Bone marrow (tissue), 2 donors: ENCODE data around the gene SSH3.
A peak's percentile ranks its signal among the peaks of the same experiment; 100 is the strongest.

ENCODE experiments used
- DNase-seq, 2 donors: peaks; one replicate each; lab custom pipeline; 2025; lab: John Stamatoyannopoulos, UW

The SSH3 gene

GRCh38 chr11:67280341-67280787 lies 23.0 kb upstream of the SSH3 start:
- DNase-seq, result no peak

- no peak for DNase-seq
These were observed 22.4 kb upstream of the SSH3 start for GRCh38 chr11:67280788-67281551.

GRCh38 chr11:67281552-67282150 lies 21.7 kb upstream of the SSH3 start:
- no peak for DNase-seq

- no peak for DNase-seq
These were observed 21.0 kb upstream of the SSH3 start for GRCh38 chr11:67282155-67282875.

GRCh38 chr11:67282876-67283371 lies 20.4 kb upstream of the SSH3 start:
- DNase-seq, result no peak

GRCh38 chr11:67283481-67283963 lies 19.8 kb upstream of the SSH3 start:
- no peak for DNase-seq

- DNase-seq, result no peak
These were observed 18.4 kb upstream of the SSH3 start for GRCh38 chr11:67284811-67285540.

GRCh38 chr11:67285541-67286498 lies 17.5 kb upstream of the SSH3 start:
- peak in 1 of 2 donors; percentile 27 for DNase-seq

GRCh38 chr11:67286621-67287333 lies 16.6 kb upstream of the SSH3 start:
- DNase-seq, result peak in 1 of 2 donors; percentile 46

- no peak for DNase-seq
These were observed 15.8 kb upstream of the SSH3 start for GRCh38 chr11:67287355-67288197.

- DNase-seq, result no peak
These were observed 15.2 kb upstream of the SSH3 start for GRCh38 chr11:67288198-67288451.

GRCh38 chr11:67288452-67289225 lies 14.7 kb upstream of the SSH3 start:
- DNase-seq, result peak; percentile 86 to 92

- no peak for DNase-seq
These were observed 14.1 kb upstream of the SSH3 start, which contains the start of gene ANKRD13D for GRCh38 chr11:67289226-67289650. TSS of gene ANKRD13D (plus strand) at chr11:67289303. CDS start at chr11:67289461, 158 bp downstream.

GRCh38 chr11:67289651-67290479 lies 13.5 kb upstream of the SSH3 start:
- no peak for DNase-seq

- DNase-seq, result no peak
These were observed 12.5 kb upstream of the SSH3 start for GRCh38 chr11:67290801-67291200.

- DNase-seq, result no peak
These were observed 11.6 kb upstream of the SSH3 start for GRCh38 chr11:67291481-67292381.
